OCI-LY7 (cell line): ENCODE measurements around the gene ATG9A. TPM values are rescaled to one million over a fixed set of nuclear protein-coding genes. Genes with fewer than 3 reads are reported as not detected.
"Not testable (repeated sequence)": the region's sequence is repeated elsewhere in the genome, so short reads cannot be mapped to it uniquely, and the experiment has no call there.

ENCODE experiments used
- BruUV-seq: library from RNA; stranded (reverse); fragments of 400-500 nt; replicated peaks from 2 replicates; lab custom pipeline; 2021; lab: Mats Ljungman, UMichigan
- CTCF ChIA-PET: fragments of 300-600 bp; sonication (Branson Sonifier 250); formaldehyde crosslinking; loops from one replicate; lab custom pipeline; 2022; ENCODE audit warnings: antibody characterized with exemption; ENCODE audit not compliant: unreplicated experiment; lab: Charles Lee
- POLR2A ChIA-PET: fragments of 300-600 bp; sonication (Branson Sonifier 250); formaldehyde crosslinking; loops from one replicate; lab custom pipeline; 2022; ENCODE audit warnings: antibody characterized with exemption; lab: Charles Lee
- DNase-seq: peaks from one replicate; pipeline ENCODE4 v3.0.0-alpha.2; 2015; ENCODE audit warnings: low spot score
- H2AFZ ChIP-seq: fragments of 200-600 bp; sonication (generic), shearing (Covaris generic); 2 replicates; pipeline ENCODE4 v1.6.1; 2014; ENCODE audit warnings: mild to moderate bottlenecking, antibody characterized with exemption, low read length, moderate library complexity
- H3K27ac ChIP-seq: fragments of 200-600 bp; sonication (generic); 2 replicates; pipeline ENCODE4 v1.5.1; 2014; ENCODE audit warnings: mixed run types, low read depth, mild to moderate bottlenecking, moderate library complexity, low read length, inconsistent platforms; ENCODE audit not compliant: poor library complexity, severe bottlenecking
- H3K36me3 ChIP-seq: fragments of 200-600 bp; sonication (generic); 2 replicates; pipeline ENCODE4 v1.6.1; 2014; ENCODE audit warnings: mild to moderate bottlenecking, antibody characterized with exemption, low read length, moderate library complexity, mixed read lengths; ENCODE audit not compliant: insufficient read depth
- H3K4me1 ChIP-seq: fragments of 200-600 bp; sonication (generic); 2 replicates; pipeline ENCODE4 v1.5.1; 2014; ENCODE audit warnings: mild to moderate bottlenecking, low read length; ENCODE audit not compliant: insufficient read depth, poor library complexity, severe bottlenecking
- H3K4me2 ChIP-seq: fragments of 200-600 bp; sonication (generic); 2 replicates; pipeline ENCODE4 v1.6.1; 2014; ENCODE audit warnings: mild to moderate bottlenecking, low read length
- H3K4me3 ChIP-seq: fragments of 200-600 bp; sonication (generic); 2 replicates; pipeline ENCODE4 v1.5.1; 2014; ENCODE audit warnings: mild to moderate bottlenecking, low read depth, low read length; ENCODE audit not compliant: poor library complexity, severe bottlenecking
- H3K79me2 ChIP-seq: fragments of 200-600 bp; sonication (generic); 2 replicates; pipeline ENCODE4 v1.6.1; 2016; ENCODE audit warnings: low read depth, mild to moderate bottlenecking, low read length, moderate library complexity, mixed read lengths; ENCODE audit not compliant: insufficient read depth
- H3K9me2 ChIP-seq: fragments of 200-600 bp; sonication (generic); 2 replicates; pipeline ENCODE4 v1.6.1; 2016; ENCODE audit warnings: mild to moderate bottlenecking, low read length, mixed read lengths; ENCODE audit not compliant: insufficient read depth
- H3K9me3 ChIP-seq: fragments of 200-600 bp; sonication (generic); 2 replicates; pipeline ENCODE4 v1.6.1; 2014; ENCODE audit warnings: mild to moderate bottlenecking, mixed run types, low read length, mixed read lengths
- H4K20me1 ChIP-seq: fragments of 200-600 bp; sonication (generic); 2 replicates; pipeline ENCODE4 v1.6.1; 2014; ENCODE audit warnings: mild to moderate bottlenecking, antibody characterized with exemption, low read length, moderate library complexity, mixed read lengths; ENCODE audit not compliant: insufficient read depth
- EZH2phosphoT487 ChIP-seq: fragments of 200-600 bp; sonication (generic); IDR thresholded peaks from 2 replicates; pipeline ENCODE4 v1.6.1; 2018; ENCODE audit warnings: low read depth, borderline replicate concordance, mild to moderate bottlenecking, mixed run types, antibody characterized with exemption, low read length, moderate library complexity, mixed read lengths
- intact Hi-C: fragments of 100-400 bp; cut with micrococcal nuclease; formaldehyde crosslinking; loops from one replicate; pipeline ENCODE4 v1.10.0; 2022; ENCODE audit not compliant: unreplicated experiment
- total RNA-seq, 2 experiments: library from RNA; depleted of rRNA in 1 of 2; stranded (reverse); fragments of >200 nt in 1 of 2; shearing (Covaris generic) in 1 of 2; gene quantifications; 2 replicates each; pipeline ENCODE4 v1.2.3, GENCODE V29; 2014 to 2022
- TF ChIP-seq, protein P1 (sequence below): fragments of 200-600 bp; sonication (generic); conservative IDR thresholded peaks from 2 replicates; pipeline ENCODE4 v1.5.1; 2014; ENCODE audit warnings: mild to moderate bottlenecking, antibody characterized with exemption, low read length, moderate library complexity, mixed read lengths

The ATG9A gene
- total RNA-seq, 2 experiments from 2014 or later = 22.2 to 23.4 TPM

DNA sequence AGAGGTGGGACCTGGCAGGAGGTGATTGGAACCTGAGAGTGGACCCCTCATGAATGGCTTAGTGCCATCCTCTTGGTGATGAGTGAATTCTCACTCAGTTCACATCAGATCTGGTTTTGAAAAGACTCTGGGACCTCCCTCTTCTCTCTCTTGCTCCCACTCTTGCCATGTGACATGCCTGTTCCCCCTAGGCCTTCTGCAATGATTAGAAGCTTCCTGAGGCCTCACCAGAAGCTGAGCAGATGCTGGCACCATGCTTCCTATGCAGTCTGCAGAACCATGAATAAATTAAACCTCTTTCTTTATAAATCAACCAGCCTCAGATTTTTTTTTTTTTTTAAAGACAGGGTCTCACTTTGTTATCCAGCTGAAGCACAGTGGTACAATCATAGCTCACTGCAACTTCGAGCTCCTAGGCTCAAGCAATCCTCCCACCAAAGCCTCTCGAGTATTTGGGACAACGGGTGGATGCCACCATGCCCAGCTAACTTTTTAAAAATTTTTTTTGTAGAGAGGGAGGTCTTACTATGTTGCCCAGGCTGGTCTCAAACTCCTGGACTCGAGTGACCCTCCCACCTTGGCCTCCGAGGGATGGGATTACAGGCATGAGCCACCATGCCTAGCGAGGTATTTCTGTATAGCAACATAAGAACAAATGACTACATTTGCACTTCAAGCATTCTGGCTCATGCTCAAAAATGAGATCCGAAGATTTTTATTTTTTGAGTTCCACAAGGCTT, 24.8 kb downstream of the ATG9A start:
- Histone ChIP-seq H3K9me3 (peaks cover 8% of the 10 kb centered on the region; the same call in 1 of the 2 replicates), H3K36me3 (peaks cover 20% of the 10 kb centered on the region), H3K4me1 (peaks cover 17% of the 10 kb centered on the region), H3K4me2 (no peak overlapping the region), H3K4me3 (no peak overlapping the region), H2AFZ (no peak overlapping the region), H4K20me1 (no peaks in the 10 kb centered on the region), H3K9me2 (no peaks in the 10 kb centered on the region), H3K79me2 (peaks cover 4% of the 10 kb centered on the region; the same call in 1 of the 2 replicates), H3K27ac (no peak overlapping the region)
- no peak for TF ChIP-seq EZH2phosphoT487
- TF ChIP-seq, protein P1, sequence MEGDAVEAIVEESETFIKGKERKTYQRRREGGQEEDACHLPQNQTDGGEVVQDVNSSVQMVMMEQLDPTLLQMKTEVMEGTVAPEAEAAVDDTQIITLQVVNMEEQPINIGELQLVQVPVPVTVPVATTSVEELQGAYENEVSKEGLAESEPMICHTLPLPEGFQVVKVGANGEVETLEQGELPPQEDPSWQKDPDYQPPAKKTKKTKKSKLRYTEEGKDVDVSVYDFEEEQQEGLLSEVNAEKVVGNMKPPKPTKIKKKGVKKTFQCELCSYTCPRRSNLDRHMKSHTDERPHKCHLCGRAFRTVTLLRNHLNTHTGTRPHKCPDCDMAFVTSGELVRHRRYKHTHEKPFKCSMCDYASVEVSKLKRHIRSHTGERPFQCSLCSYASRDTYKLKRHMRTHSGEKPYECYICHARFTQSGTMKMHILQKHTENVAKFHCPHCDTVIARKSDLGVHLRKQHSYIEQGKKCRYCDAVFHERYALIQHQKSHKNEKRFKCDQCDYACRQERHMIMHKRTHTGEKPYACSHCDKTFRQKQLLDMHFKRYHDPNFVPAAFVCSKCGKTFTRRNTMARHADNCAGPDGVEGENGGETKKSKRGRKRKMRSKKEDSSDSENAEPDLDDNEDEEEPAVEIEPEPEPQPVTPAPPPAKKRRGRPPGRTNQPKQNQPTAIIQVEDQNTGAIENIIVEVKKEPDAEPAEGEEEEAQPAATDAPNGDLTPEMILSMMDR = no peak
- intact Hi-C loops = no loop called here
- BruUV-seq = no TSS peak
- ChIA-PET POLR2A (interaction anchor here (0.5 to 1.3 kb wide), 4 partner anchors 22 to 974 kb away, joined by 3 to 8 read pairs (median 6); no protein-coding TSS in a partner anchor), CTCF (no interaction called here)
- DNase-seq = no peak

- H3K27ac ChIP-seq, H3K79me2 ChIP-seq, BruUV-seq, intact Hi-C loops, H3K4me3 ChIP-seq, H3K4me1 ChIP-seq, CTCF ChIA-PET, H3K9me3 ChIP-seq, H3K9me2 ChIP-seq, H4K20me1 ChIP-seq, H3K36me3 ChIP-seq, H2AFZ ChIP-seq, DNase-seq, H3K4me2 ChIP-seq: not testable (repeated sequence)
- POLR2A ChIA-PET = interaction anchor here (1.6 kb wide), 1 partner anchor 16 kb away, joined by 4 read pairs; no protein-coding TSS in a partner anchor
These were observed 28.1 kb downstream of the ATG9A start for GRCh38 chr2:219201331-219201730.

DNA sequence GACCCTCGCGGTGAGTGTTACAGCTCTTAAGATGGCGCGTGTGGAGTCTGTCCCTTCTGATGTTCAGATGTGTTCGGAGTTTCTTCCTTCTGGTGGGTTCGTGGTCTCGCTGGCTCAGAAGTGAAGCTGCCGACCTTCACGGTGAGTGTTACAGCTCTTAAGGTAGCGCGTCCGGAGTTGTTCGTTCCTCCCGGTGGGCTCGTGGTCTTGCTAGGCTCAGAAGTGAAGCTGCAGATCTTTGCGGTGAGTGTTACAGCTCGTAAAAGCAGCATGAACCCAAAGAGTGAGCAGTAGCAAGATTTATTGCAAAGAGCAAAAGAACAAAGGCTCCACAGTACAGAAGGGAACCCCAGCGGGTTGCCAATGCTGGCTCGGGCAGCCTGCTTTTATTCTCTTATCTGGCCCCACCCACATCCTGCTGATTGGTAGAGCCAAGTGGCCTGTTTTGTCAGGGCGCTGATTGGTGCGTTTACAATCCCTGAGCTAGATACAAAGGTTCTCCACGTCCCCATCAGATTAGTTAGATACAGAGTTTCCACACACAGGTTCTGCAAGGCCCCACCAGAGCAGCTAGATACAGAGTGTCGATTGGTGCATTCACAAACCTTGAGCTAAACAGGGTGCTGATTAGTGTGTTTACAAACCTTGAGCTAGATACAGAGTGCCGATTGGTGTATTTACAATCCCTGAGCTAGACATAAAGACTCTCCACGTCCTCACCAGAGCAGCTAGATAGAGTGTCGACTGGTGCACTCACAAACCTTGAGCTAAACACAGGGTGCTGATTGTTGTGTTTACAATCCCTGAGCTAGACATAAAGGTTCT, 28.7 kb downstream of the ATG9A start:
- H3K4me3 ChIP-seq, intact Hi-C loops: not testable (repeated sequence)

More for the DNA sequence above, 28.7 kb downstream of the ATG9A start:
- H3K79me2 ChIP-seq, H4K20me1 ChIP-seq, H3K4me1 ChIP-seq, H3K9me3 ChIP-seq, H3K36me3 ChIP-seq, H2AFZ ChIP-seq, H3K9me2 ChIP-seq, H3K27ac ChIP-seq, H3K4me2 ChIP-seq, DNase-seq, BruUV-seq: not testable (repeated sequence)
- CTCF ChIA-PET = interaction anchor here (0.6 kb wide), 1 partner anchor 19 kb away, joined by 3 read pairs; no protein-coding TSS in a partner anchor
- POLR2A ChIA-PET = interaction anchor here (0.9 to 1.6 kb wide), 3 partner anchors 9 to 24 kb away, joined by 4 to 5 read pairs (median 4); partner anchors contain the start of gene CNPPD1
